Measurements from ENCODE around the gene TBR1.

The TBR1 gene

GRCh38 chr2:161415987-161416707 is at the start of gene TBR1:
TSS of gene TBR1 (plus strand) at chr2:161416297. CDS start at chr2:161416411, 114 bp downstream.
- TF ChIP-seq, protein P1, sequence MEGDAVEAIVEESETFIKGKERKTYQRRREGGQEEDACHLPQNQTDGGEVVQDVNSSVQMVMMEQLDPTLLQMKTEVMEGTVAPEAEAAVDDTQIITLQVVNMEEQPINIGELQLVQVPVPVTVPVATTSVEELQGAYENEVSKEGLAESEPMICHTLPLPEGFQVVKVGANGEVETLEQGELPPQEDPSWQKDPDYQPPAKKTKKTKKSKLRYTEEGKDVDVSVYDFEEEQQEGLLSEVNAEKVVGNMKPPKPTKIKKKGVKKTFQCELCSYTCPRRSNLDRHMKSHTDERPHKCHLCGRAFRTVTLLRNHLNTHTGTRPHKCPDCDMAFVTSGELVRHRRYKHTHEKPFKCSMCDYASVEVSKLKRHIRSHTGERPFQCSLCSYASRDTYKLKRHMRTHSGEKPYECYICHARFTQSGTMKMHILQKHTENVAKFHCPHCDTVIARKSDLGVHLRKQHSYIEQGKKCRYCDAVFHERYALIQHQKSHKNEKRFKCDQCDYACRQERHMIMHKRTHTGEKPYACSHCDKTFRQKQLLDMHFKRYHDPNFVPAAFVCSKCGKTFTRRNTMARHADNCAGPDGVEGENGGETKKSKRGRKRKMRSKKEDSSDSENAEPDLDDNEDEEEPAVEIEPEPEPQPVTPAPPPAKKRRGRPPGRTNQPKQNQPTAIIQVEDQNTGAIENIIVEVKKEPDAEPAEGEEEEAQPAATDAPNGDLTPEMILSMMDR (IDR thresholded peaks at IDR 0.05; ENCODE audit: low read depth, low read length, missing control alignments), result no peak
- H3K27ac ChIP-seq, result no peak within 1 kb of the TSS
- in situ Hi-C loops (cut with HindIII; ENCODE audit: low pct_ligation_motif_present, low sequenced_read_pairs), result no loop called here
- no peak for DNase-seq
- H3K27me3 ChIP-seq (replicated peaks), result peaks cover 55% of the 10 kb centered on the region
- no peak within 1 kb of the TSS for H3K4me3 ChIP-seq (ENCODE audit: low read depth, low read length)
- peaks cover 2% of the 10 kb centered on the region for H3K36me3 ChIP-seq (replicated peaks)

GRCh38 chr2:161367675-161368074 is 48.4 kb upstream of the TBR1 start:
- H3K36me3 ChIP-seq (replicated peaks), result no peaks in the 10 kb centered on the region
- in situ Hi-C loops (cut with HindIII; ENCODE audit: low pct_ligation_motif_present, low sequenced_read_pairs), result no loop called here

DNA sequence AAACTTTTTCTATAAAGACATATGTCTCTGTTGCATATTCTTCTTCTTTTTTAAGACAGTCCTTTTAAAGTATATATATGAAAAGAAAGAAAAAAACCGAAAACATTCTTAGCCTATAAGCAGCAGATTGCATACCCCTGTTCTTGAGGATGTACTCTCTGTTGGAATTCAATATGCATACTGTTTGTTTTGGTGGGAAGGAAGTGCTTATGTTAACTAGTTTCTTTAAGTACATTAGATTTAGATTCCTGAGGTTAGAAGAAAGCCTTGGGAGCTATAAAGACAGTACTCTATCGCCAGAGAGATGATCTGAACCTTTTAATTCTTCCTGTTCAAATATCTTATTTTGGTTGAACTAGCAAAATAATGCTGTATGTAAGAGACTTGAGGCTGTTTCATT is 46.8 kb upstream of the TBR1 start:
- TF ChIP-seq, protein P1 (IDR thresholded peaks at IDR 0.05; ENCODE audit: low read depth, low read length, missing control alignments), result no peak
- DNase-seq, result no peak
- no peak overlapping the region for H3K4me3 ChIP-seq (ENCODE audit: low read depth, low read length)
- no peak overlapping the region for H3K27ac ChIP-seq
- H3K27me3 ChIP-seq (replicated peaks), result no peaks in the 10 kb centered on the region
- no peaks in the 10 kb centered on the region for H3K36me3 ChIP-seq (replicated peaks)
- in situ Hi-C loops (cut with HindIII; ENCODE audit: low pct_ligation_motif_present, low sequenced_read_pairs), result no loop called here

More at GRCh38 chr2:161367675-161368074, 48.4 kb upstream of the TBR1 start:
- Histone ChIP-seq H3K4me3 (ENCODE audit: low read depth, low read length) (no peak overlapping the region), H3K27ac (no peak overlapping the region), H3K27me3 (replicated peaks) (no peaks in the 10 kb centered on the region)
- TF ChIP-seq, protein P1 (IDR thresholded peaks at IDR 0.05; ENCODE audit: low read depth, low read length, missing control alignments), result no peak
- no peak for DNase-seq

DNA sequence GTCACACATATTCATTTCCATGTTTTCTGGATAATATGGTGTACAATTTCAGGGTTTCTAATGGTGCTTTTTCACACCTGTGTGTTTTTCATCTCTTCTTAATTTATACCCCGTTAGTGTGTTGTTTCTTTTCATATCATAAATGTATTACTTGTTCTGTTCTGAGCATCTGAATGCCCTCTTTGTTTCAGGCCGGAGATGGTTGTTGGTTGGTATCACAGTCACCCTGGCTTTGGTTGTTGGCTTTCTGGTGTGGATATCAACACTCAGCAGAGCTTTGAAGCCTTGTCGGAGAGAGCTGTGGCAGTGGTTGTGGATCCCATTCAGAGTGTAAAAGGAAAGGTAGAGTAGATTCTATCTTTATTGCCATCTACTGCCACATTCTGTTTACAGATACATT is 45.1 kb upstream of the TBR1 start:
- TF ChIP-seq, protein P1 (IDR thresholded peaks at IDR 0.05; ENCODE audit: low read depth, low read length, missing control alignments), result no peak
- Histone ChIP-seq H3K27me3 (replicated peaks) (no peaks in the 10 kb centered on the region), H3K27ac (no peak overlapping the region), H3K4me3 (ENCODE audit: low read depth, low read length) (no peak overlapping the region), H3K36me3 (replicated peaks) (no peaks in the 10 kb centered on the region)
- no peak for DNase-seq
- in situ Hi-C loops (cut with HindIII; ENCODE audit: low pct_ligation_motif_present, low sequenced_read_pairs), result no loop called here

- TF ChIP-seq, protein P1 (IDR thresholded peaks at IDR 0.05; ENCODE audit: low read depth, low read length, missing control alignments), result no peak
- Histone ChIP-seq H3K27ac (no peak overlapping the region), H3K4me3 (ENCODE audit: low read depth, low read length) (no peak overlapping the region), H3K27me3 (replicated peaks) (no peaks in the 10 kb centered on the region), H3K36me3 (replicated peaks) (no peaks in the 10 kb centered on the region)
- DNase-seq, result no peak
- in situ Hi-C loops (cut with HindIII; ENCODE audit: low pct_ligation_motif_present, low sequenced_read_pairs), result no loop called here
Measured at GRCh38 chr2:161371869-161372268, 44.2 kb upstream of the TBR1 start.

DNA sequence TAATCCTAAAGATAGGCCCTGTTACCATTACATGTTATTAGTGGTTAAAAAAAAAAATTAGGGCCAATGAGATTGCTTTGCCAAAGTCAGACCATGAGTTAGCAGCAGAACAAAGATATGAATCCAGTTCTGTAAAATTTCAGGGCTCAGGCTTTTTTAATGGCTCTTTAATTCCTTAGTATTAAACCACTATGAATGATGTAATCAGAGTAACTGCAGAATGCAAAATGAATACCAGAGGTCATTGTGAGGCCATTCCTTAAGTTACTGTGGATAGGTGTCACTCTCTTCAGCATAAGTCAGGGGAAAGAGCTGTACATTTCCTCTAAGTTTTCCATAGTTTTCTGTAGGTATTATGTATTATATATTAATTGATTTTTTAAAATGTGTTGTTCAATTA is 42.2 kb upstream of the TBR1 start:
- Histone ChIP-seq H3K27ac (no peak overlapping the region), H3K36me3 (replicated peaks) (no peaks in the 10 kb centered on the region), H3K27me3 (replicated peaks) (no peaks in the 10 kb centered on the region), H3K4me3 (ENCODE audit: low read depth, low read length) (no peak overlapping the region)
- TF ChIP-seq, protein P1 (IDR thresholded peaks at IDR 0.05; ENCODE audit: low read depth, low read length, missing control alignments), result no peak
- DNase-seq, result peak; percentile 38
- in situ Hi-C loops (cut with HindIII; ENCODE audit: low pct_ligation_motif_present, low sequenced_read_pairs), result no loop called here

Measured in brain microvascular endothelial cell (primary cell).